ENCODE results near the gene SPAG7. TPM values are rescaled to one million over a fixed set of nuclear protein-coding genes. Genes with fewer than 3 reads are reported as not detected.
"Not testable (repeated sequence)": the region's sequence is repeated elsewhere in the genome, so short reads cannot be mapped to it uniquely, and the experiment has no call there.

SPAG7 gene
- polyA plus RNA-seq, 1 of the 3 experiments (the other 2 are of a cell fraction), result 133 TPM

- no peak overlapping the region for H3K4me3 ChIP-seq (ENCODE audit: low read depth in 2 of 2, low read length in 1 of 2)
- ChIA-PET CTCF (interaction anchor here (1.0 to 1.9 kb wide), 3 partner anchors 24 to 143 kb away, joined by 3 to 6 read pairs (median 3); partner anchors contain the start of gene CAMTA2), POLR2A (no interaction called here)
- H3K9me3 ChIP-seq, result no peaks in the 10 kb centered on the region
- H3K36me3 ChIP-seq (replicated peaks in 1 of 2; ENCODE audit: control insufficient read depth in 1 of 2, insufficient read depth in 2 of 2, low read length in 1 of 2), result peaks cover 13 to 14% of the 10 kb centered on the region in 2 experiments
- no peak overlapping the region for H2AFZ ChIP-seq (ENCODE audit: low read depth)
- no peak overlapping the region for H3K4me2 ChIP-seq
- TF ChIP-seq SIN3A (IDR thresholded peaks at IDR 0.05; ENCODE audit: borderline replicate concordance, low read depth, low read length) (no peak), FOXM1 (IDR thresholded peaks at IDR 0.05; ENCODE audit: low read depth) (no peak), FOSL2 (IDR thresholded peaks at IDR 0.05; ENCODE audit: borderline replicate concordance, low read depth) (no peak), SMC3 (IDR thresholded peaks at IDR 0.05; ENCODE audit: low read depth, low read length) (no peak), JUND (IDR thresholded peaks at IDR 0.05) (no peak), TCF12 (IDR thresholded peaks at IDR 0.05) (no peak)
- TF ChIP-seq, protein P1, sequence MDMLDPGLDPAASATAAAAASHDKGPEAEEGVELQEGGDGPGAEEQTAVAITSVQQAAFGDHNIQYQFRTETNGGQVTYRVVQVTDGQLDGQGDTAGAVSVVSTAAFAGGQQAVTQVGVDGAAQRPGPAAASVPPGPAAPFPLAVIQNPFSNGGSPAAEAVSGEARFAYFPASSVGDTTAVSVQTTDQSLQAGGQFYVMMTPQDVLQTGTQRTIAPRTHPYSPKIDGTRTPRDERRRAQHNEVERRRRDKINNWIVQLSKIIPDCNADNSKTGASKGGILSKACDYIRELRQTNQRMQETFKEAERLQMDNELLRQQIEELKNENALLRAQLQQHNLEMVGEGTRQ (IDR thresholded peaks at IDR 0.05; ENCODE audit: borderline replicate concordance, low read depth, low read length), result no peak
- H4K20me1 ChIP-seq (ENCODE audit: insufficient read depth), result no peaks in the 10 kb centered on the region
- DNase-seq, result no peak
- no peaks in the 10 kb centered on the region for H3K79me2 ChIP-seq (ENCODE audit: insufficient read depth)
- no peak overlapping the region for H3K27ac ChIP-seq (ENCODE audit: low read depth in 2 of 2, low read length in 1 of 2)
- H3K9me2 ChIP-seq, result no peaks in the 10 kb centered on the region
- peaks cover 0 to 9% of the 10 kb centered on the region in 2 experiments; a peak in 2 of 4 replicates for H3K4me1 ChIP-seq (ENCODE audit: control insufficient read depth in 1 of 2, insufficient read depth in 2 of 2, low read depth in 1 of 2, low read length in 1 of 2)
- no peaks in the 10 kb centered on the region for H3K27me3 ChIP-seq (ENCODE audit: insufficient read depth)
- 94% methylated on average over 8 of the region's 12 CpGs for WGBS (ENCODE audit: low lambda C conversion rate)
- no peaks in the 10 kb centered on the region for H3F3A ChIP-seq (replicated peaks; ENCODE audit: insufficient read depth)
- no peak overlapping the region for H3K9ac ChIP-seq
Observed at GRCh38 chr17:4932756-4933155, 34.9 kb downstream of the SPAG7 start.

DNA sequence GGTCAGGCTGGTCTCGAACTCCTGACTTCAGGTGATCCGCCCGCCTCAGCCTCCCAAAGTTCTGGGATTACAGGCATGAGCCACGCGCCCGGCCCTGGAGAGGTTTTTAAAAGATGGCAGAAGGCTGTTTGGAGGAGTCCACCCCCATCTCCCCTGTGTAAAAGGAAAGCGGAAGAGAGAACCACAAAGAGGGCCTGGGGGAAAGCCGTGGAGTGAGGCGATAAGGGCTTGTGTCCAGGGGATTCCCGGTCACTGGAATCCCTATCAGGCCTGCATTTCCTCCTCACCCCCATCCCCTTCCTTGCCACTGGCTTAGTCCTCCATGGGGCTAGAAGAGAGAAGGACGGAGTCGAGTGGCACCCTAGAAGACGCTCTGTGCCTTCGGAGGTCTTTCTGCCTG, 35.7 kb downstream of the SPAG7 start, which contains the start of gene GP1BA:
TSS of gene GP1BA (plus strand) at position 315 of the 400 bp plus-strand sequence. CDS start 328 bp downstream, outside the sequence.
- Histone ChIP-seq H3K79me2 (ENCODE audit: insufficient read depth) (no peaks in the 10 kb centered on the region), H2AFZ (ENCODE audit: low read depth) (no peak within 1 kb of the TSS), H3K36me3 (replicated peaks in 1 of 2; ENCODE audit: control insufficient read depth in 1 of 2, insufficient read depth in 2 of 2, low read length in 1 of 2) (peaks cover 6% of the 10 kb centered on the region in 2 experiments), H3K9ac (no peak within 1 kb of the TSS), H3K9me2 (no peaks in the 10 kb centered on the region), H3K4me1 (ENCODE audit: control insufficient read depth in 1 of 2, insufficient read depth in 2 of 2, low read depth in 1 of 2, low read length in 1 of 2) (peaks cover 0 to 9% of the 10 kb centered on the region in 2 experiments; a peak in 2 of 4 replicates), H3K9me3 (no peaks in the 10 kb centered on the region), H3F3A (replicated peaks; ENCODE audit: insufficient read depth) (no peaks in the 10 kb centered on the region), H3K4me2 (no peak within 1 kb of the TSS), H3K4me3 (ENCODE audit: low read depth in 2 of 2, low read length in 1 of 2) (no peak within 1 kb of the TSS), H3K27ac (ENCODE audit: low read depth in 2 of 2, low read length in 1 of 2) (no peak within 1 kb of the TSS), H3K27me3 (ENCODE audit: insufficient read depth) (no peaks in the 10 kb centered on the region), H4K20me1 (ENCODE audit: insufficient read depth) (no peaks in the 10 kb centered on the region)
- 88% methylated on average over 14 of the region's 14 CpGs for WGBS (ENCODE audit: low lambda C conversion rate)
- ChIA-PET CTCF (interaction anchor here (1.6 to 1.9 kb wide), 2 partner anchors 55 to 142 kb away, joined by 3 to 6 read pairs; partner anchors contain the start of gene CAMTA2), POLR2A (no interaction called here)
- TF ChIP-seq RFX5 (IDR thresholded peaks at IDR 0.05; ENCODE audit: low read length), result no peak
- no peak for DNase-seq

DNA sequence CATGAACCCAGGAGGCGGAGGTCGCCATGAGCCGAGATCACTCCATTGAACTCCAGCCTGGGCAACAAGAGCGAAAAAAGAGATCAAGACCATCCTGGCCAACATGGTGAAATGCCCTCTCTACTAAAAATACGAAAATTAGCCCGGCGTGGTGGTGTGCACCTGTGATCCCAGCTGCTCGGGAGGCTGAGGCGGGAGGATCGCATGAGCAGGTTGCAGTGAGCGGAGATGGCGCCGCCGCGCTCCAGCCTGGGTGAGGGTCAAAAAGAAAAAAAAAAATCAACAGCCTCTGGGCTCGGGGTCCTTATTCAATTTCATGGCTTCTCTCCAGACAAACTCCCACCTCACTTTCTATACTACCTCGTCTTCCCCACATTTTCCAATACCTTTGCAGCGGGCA, 38.7 kb downstream of the SPAG7 start:
- H3K27me3 ChIP-seq (ENCODE audit: insufficient read depth), result no peaks in the 10 kb centered on the region
- peaks cover 0 to under 1% of the 10 kb centered on the region in 2 experiments; a peak in 1 of 4 replicates for H3K4me1 ChIP-seq (ENCODE audit: control insufficient read depth in 1 of 2, insufficient read depth in 2 of 2, low read depth in 1 of 2, low read length in 1 of 2)
- no peak overlapping the region for H2AFZ ChIP-seq (ENCODE audit: low read depth)
- no peaks in the 10 kb centered on the region for H4K20me1 ChIP-seq (ENCODE audit: insufficient read depth)
- no peak overlapping the region for H3K27ac ChIP-seq (ENCODE audit: low read depth in 2 of 2, low read length in 1 of 2)
- no peak overlapping the region for H3K4me2 ChIP-seq
- DNase-seq, result no peak
- POLR2A ChIA-PET, result no interaction called here
- no peak overlapping the region for H3K9ac ChIP-seq
- H3K4me3 ChIP-seq (ENCODE audit: low read depth in 2 of 2, low read length in 1 of 2), result no peak overlapping the region
- H3F3A ChIP-seq (replicated peaks; ENCODE audit: insufficient read depth), result no peaks in the 10 kb centered on the region
- H3K36me3 ChIP-seq (replicated peaks in 1 of 2; ENCODE audit: control insufficient read depth in 1 of 2, insufficient read depth in 2 of 2, low read length in 1 of 2), result peaks cover 0 to 4% of the 10 kb centered on the region in 2 experiments
- CTCF ChIA-PET, result interaction anchor here (1.3 to 1.5 kb wide), 2 partner anchors 9 to 20 kb away, joined by 5 read pairs; no protein-coding TSS in a partner anchor
- no peaks in the 10 kb centered on the region for H3K9me2 ChIP-seq
- WGBS (ENCODE audit: low lambda C conversion rate), result 98% methylated on average over 18 of the region's 18 CpGs
- no peak for TF ChIP-seq NRF1 (IDR thresholded peaks at IDR 0.05; ENCODE audit: low read depth, low read length)
- TF ChIP-seq MEF2A (IDR thresholded peaks at IDR 0.05; ENCODE audit: borderline replicate concordance, low read depth), result no peak
- TF ChIP-seq, protein P2, sequence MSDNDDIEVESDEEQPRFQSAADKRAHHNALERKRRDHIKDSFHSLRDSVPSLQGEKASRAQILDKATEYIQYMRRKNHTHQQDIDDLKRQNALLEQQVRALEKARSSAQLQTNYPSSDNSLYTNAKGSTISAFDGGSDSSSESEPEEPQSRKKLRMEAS (IDR thresholded peaks at IDR 0.05; ENCODE audit: low read depth), result no peak
- no peak for TF ChIP-seq JUND (IDR thresholded peaks at IDR 0.05)
- no peak for TF ChIP-seq TCF12 (IDR thresholded peaks at IDR 0.05)
- no peaks in the 10 kb centered on the region for H3K79me2 ChIP-seq (ENCODE audit: insufficient read depth)
- no peaks in the 10 kb centered on the region for H3K9me3 ChIP-seq

- H3F3A ChIP-seq (replicated peaks; ENCODE audit: insufficient read depth); H3K9me2 ChIP-seq; H2AFZ ChIP-seq (ENCODE audit: low read depth); H3K9ac ChIP-seq; H3K79me2 ChIP-seq (ENCODE audit: insufficient read depth); H3K36me3 ChIP-seq (replicated peaks in 1 of 2; ENCODE audit: control insufficient read depth in 1 of 2, insufficient read depth in 2 of 2, low read length in 1 of 2); H3K27me3 ChIP-seq (ENCODE audit: insufficient read depth); DNase-seq; H3K4me2 ChIP-seq; H3K27ac ChIP-seq (ENCODE audit: low read depth in 2 of 2, low read length in 1 of 2); H3K9me3 ChIP-seq; H3K4me1 ChIP-seq (ENCODE audit: control insufficient read depth in 1 of 2, insufficient read depth in 2 of 2, low read depth in 1 of 2, low read length in 1 of 2); H4K20me1 ChIP-seq (ENCODE audit: insufficient read depth); H3K4me3 ChIP-seq (ENCODE audit: low read depth in 2 of 2, low read length in 1 of 2): not testable (repeated sequence)
- 91% methylated on average over 24 of the region's 24 CpGs for WGBS (ENCODE audit: low lambda C conversion rate)
- CTCF ChIA-PET, result interaction anchor here (1.4 kb wide), 1 partner anchor 18 kb away, joined by 9 read pairs; no protein-coding TSS in a partner anchor
- POLR2A ChIA-PET, result interaction anchor here (0.5 to 0.6 kb wide), 2 partner anchors 100 to 187 kb away, joined by 3 read pairs; partner anchors contain the start of gene ZMYND15
Observed at GRCh38 chr17:4926577-4927335, 40.9 kb downstream of the SPAG7 start.

Measured in SK-N-SH (cell line).